OCI-LY1 (cell line): Measurements from ENCODE around the gene COL23A1.

Source experiments
- H2AFZ ChIP-seq: fragments of 200-600 bp; sonication (generic), shearing (Covaris generic); 2 replicates; pipeline ENCODE4 v1.6.0; 2014; ENCODE audit warnings: antibody characterized with exemption, mild to moderate bottlenecking, low read length
- H3F3A ChIP-seq: fragments of 200-600 bp; sonication (generic), shearing (Covaris generic); 2 replicates; pipeline ENCODE4 v1.6.0; 2014; ENCODE audit warnings: mild to moderate bottlenecking, antibody characterized with exemption, low read length, moderate library complexity; ENCODE audit not compliant: insufficient read depth
- H3K27ac ChIP-seq: fragments of 200-600 bp; sonication (generic); 2 replicates; pipeline ENCODE4 v1.5.1; 2014; ENCODE audit warnings: low read length, mixed run types, mild to moderate bottlenecking, low read depth; ENCODE audit not compliant: poor library complexity, severe bottlenecking
- H3K27me3 ChIP-seq: fragments of 200-600 bp; sonication (generic); 2 replicates; pipeline ENCODE4 v1.6.0; 2014; ENCODE audit warnings: antibody characterized with exemption, mild to moderate bottlenecking, low read length, moderate library complexity; ENCODE audit not compliant: insufficient read depth
- H3K36me3 ChIP-seq: fragments of 200-600 bp; sonication (generic); 2 replicates; pipeline ENCODE4 v1.6.1; 2014; ENCODE audit warnings: mild to moderate bottlenecking, antibody characterized with exemption, low read length, moderate library complexity, mixed read lengths; ENCODE audit not compliant: insufficient read depth
- H3K4me1 ChIP-seq: fragments of 200-600 bp; sonication (generic); 2 replicates; pipeline ENCODE4 v1.5.1; 2014; ENCODE audit warnings: mild to moderate bottlenecking, low read length, moderate library complexity; ENCODE audit not compliant: insufficient read depth, severe bottlenecking
- H3K4me2 ChIP-seq: fragments of 200-600 bp; sonication (generic), shearing (Covaris generic); 2 replicates; pipeline ENCODE4 v1.6.1; 2014; ENCODE audit warnings: low read length
- H3K4me3 ChIP-seq: fragments of 200-600 bp; sonication (generic); 2 replicates; pipeline ENCODE4 v1.5.1; 2014; ENCODE audit warnings: low read length, low read depth, mild to moderate bottlenecking, mixed read lengths; ENCODE audit not compliant: poor library complexity, severe bottlenecking
- H3K79me2 ChIP-seq: fragments of 200-600 bp; shearing (Covaris generic); 2 replicates; pipeline ENCODE4 v1.6.1; 2016; ENCODE audit warnings: mixed run types, low read length, mixed read lengths; ENCODE audit not compliant: insufficient read depth
- H3K9ac ChIP-seq: fragments of 200-600 bp; sonication (generic), shearing (Covaris generic); 2 replicates; pipeline ENCODE4 v1.6.1; 2014; ENCODE audit warnings: mild to moderate bottlenecking, low read length, mixed read lengths
- H3K9me2 ChIP-seq: fragments of 200-600 bp; sonication (generic), shearing (Covaris generic); 2 replicates; pipeline ENCODE4 v1.6.1; 2014; ENCODE audit warnings: low read depth, mild to moderate bottlenecking, low read length, mixed read lengths
- H3K9me3 ChIP-seq: fragments of 200-600 bp; shearing (Covaris generic); 2 replicates; pipeline ENCODE4 v1.6.1; 2014; ENCODE audit warnings: low read length, mixed read lengths
- H4K20me1 ChIP-seq: fragments of 200-600 bp; sonication (generic), shearing (Covaris generic); 2 replicates; pipeline ENCODE4 v1.6.0; 2016; ENCODE audit warnings: mild to moderate bottlenecking, low read length; ENCODE audit not compliant: insufficient read depth
- EZH2 ChIP-seq: fragments of 200-600 bp; sonication (generic), shearing (Covaris generic); IDR thresholded peaks from 2 replicates; pipeline ENCODE4 v1.8.0; 2017; ENCODE audit warnings: borderline replicate concordance, mixed run types, mild to moderate bottlenecking, antibody characterized with exemption, low read length, moderate library complexity, mixed read lengths
- TF ChIP-seq, protein P1 (sequence below): fragments of 200-600 bp; sonication (generic), shearing (Covaris generic); IDR thresholded peaks from 2 replicates; pipeline ENCODE4 v1.5.1; 2017; ENCODE audit warnings: mild to moderate bottlenecking, antibody characterized with exemption, low read length, moderate library complexity, mixed read lengths

COL23A1 gene

DNA sequence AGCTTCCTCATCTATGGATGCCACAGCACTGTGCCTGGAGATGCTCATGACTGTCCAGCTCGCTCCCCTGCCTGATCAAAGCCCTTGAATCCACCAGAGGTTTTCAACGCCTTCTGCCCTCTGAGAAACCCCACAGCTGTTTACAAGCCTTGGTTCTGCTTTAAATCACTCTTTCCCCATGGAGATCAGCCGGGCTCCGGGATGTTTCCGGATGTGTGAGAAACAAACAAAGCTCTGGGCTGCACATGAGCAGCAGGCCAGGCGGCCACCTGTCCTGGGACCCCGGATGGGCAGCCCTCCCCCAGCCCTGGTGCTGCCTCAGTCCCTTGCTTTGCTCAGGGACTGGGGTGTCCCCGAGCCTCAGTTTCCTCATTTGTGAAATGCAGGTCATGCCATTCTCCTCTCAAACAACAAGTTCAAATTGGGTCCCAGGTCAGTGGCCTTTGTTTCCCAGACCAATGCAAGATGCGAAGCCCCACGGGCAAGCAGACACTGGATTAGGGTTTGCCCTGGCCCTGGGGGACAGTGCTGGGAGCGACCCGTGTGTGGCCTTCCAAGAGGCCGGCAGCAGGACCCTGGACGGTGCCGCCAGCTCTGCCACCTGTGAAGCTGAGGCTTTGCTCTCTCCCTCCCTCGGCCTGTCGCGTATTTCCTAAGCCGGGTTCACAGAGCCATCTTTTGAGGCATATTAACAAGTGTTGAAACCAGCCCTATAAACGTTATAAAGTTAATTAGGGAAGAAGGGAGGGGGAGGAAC lies 315.2 kb downstream of the COL23A1 start:
- no peaks in the 10 kb centered on the region for H3F3A ChIP-seq
- H3K79me2 ChIP-seq: no peaks in the 10 kb centered on the region
- no peak overlapping the region for H3K27ac ChIP-seq
- no peaks in the 10 kb centered on the region for H4K20me1 ChIP-seq
- H3K4me2 ChIP-seq: no peak overlapping the region
- H3K4me3 ChIP-seq: no peak overlapping the region
- no peaks in the 10 kb centered on the region for H3K36me3 ChIP-seq
- peaks cover 5% of the 10 kb centered on the region for H3K27me3 ChIP-seq
- TF ChIP-seq, protein P1, sequence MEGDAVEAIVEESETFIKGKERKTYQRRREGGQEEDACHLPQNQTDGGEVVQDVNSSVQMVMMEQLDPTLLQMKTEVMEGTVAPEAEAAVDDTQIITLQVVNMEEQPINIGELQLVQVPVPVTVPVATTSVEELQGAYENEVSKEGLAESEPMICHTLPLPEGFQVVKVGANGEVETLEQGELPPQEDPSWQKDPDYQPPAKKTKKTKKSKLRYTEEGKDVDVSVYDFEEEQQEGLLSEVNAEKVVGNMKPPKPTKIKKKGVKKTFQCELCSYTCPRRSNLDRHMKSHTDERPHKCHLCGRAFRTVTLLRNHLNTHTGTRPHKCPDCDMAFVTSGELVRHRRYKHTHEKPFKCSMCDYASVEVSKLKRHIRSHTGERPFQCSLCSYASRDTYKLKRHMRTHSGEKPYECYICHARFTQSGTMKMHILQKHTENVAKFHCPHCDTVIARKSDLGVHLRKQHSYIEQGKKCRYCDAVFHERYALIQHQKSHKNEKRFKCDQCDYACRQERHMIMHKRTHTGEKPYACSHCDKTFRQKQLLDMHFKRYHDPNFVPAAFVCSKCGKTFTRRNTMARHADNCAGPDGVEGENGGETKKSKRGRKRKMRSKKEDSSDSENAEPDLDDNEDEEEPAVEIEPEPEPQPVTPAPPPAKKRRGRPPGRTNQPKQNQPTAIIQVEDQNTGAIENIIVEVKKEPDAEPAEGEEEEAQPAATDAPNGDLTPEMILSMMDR: no peak
- no peak for TF ChIP-seq EZH2
- H3K9ac ChIP-seq: no peak overlapping the region
- no peaks in the 10 kb centered on the region for H3K9me2 ChIP-seq
- H3K9me3 ChIP-seq: no peaks in the 10 kb centered on the region
- H2AFZ ChIP-seq: no peak overlapping the region
- H3K4me1 ChIP-seq: no peaks in the 10 kb centered on the region

DNA sequence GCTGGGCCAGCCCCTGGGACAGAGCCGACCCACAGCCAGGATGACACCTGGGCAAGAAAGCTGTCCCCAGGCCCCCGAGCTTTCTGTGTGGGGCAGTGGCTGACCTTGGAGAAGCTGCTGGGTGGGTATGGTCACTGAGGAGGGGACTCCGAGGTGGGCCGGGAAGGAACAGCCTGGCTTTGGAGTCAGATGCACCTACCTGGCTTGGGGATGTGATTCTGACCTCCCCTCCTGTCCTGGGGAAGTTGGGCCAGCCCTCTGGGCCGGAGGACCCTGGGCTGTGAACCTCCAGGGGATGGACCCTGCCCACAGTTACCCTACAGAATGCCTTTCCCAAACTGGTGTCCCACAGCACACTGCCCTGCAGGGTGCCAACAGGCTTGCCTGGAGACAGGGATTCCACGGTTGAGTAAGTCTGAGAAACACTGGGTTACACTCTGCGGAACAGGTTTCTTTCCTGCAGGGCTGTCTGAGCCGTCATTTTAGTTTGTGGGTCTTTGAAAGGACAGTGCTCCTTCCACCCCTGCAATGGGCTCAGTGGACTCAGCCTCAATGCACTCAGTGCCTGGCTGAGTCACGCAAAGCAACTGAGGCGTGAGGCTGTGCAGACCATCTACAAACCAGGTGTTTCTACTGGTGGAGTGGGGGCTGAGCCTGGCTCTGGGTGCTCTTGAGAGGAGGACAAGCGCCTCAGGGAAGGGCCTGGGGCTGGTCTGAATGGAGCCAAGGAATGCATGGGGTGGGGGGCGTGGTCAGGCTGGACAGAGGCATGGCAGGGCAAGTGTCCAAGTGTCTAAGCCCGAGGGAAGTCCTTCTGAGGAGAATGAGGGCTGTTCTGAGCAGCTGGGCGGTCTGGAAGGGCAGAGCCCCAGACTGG lies 316.3 kb downstream of the COL23A1 start:
- no peaks in the 10 kb centered on the region for H3K9me2 ChIP-seq
- H3K4me1 ChIP-seq: no peaks in the 10 kb centered on the region
- no peaks in the 10 kb centered on the region for H3F3A ChIP-seq
- no peak overlapping the region for H3K27ac ChIP-seq
- no peaks in the 10 kb centered on the region for H3K36me3 ChIP-seq
- TF ChIP-seq EZH2: no peak
- TF ChIP-seq, protein P1: no peak
- no peaks in the 10 kb centered on the region for H3K79me2 ChIP-seq
- H3K9ac ChIP-seq: no peak overlapping the region
- no peak overlapping the region for H2AFZ ChIP-seq
- H3K27me3 ChIP-seq: peaks cover 5% of the 10 kb centered on the region
- H3K4me3 ChIP-seq: no peak overlapping the region
- no peaks in the 10 kb centered on the region for H4K20me1 ChIP-seq
- no peak overlapping the region for H3K4me2 ChIP-seq
- H3K9me3 ChIP-seq: no peaks in the 10 kb centered on the region

DNA sequence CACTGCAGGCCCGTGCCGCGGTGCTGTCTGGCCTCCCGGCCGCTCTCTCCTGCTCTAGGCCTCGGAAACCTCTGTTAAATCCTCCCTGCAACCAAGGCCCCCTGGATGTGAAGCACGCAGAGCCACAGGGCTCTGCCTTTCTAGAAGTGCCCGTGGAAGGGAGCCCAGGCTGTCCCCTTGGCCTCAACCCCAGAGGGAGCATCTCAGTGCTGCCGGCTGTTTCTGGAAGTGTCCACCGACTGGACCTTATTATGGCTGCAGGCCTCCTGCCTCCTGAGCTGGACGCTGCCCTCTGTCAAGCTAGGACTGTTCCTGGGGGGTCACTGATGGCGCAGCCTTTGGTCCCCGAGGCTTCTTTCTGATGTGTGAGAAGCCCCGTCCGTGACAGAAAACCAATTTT lies 317.2 kb downstream of the COL23A1 start:
- no peaks in the 10 kb centered on the region for H3K9me2 ChIP-seq

More for the DNA sequence above, 317.2 kb downstream of the COL23A1 start:
- Histone ChIP-seq H3K36me3 (no peaks in the 10 kb centered on the region), H3F3A (no peaks in the 10 kb centered on the region), H3K79me2 (no peaks in the 10 kb centered on the region), H2AFZ (no peak overlapping the region), H3K4me2 (no peak overlapping the region), H3K9me3 (no peaks in the 10 kb centered on the region), H3K4me3 (no peak overlapping the region), H3K27me3 (peaks cover 5% of the 10 kb centered on the region), H3K27ac (no peak overlapping the region), H3K9ac (no peak overlapping the region), H4K20me1 (no peaks in the 10 kb centered on the region), H3K4me1 (no peaks in the 10 kb centered on the region)
- TF ChIP-seq, protein P1: no peak
- no peak for TF ChIP-seq EZH2
